Measurements from ENCODE around the gene GMCL1.

Gene GMCL1

GRCh38 chr2:69831354-69831905 lies 2.0 kb downstream of the GMCL1 start:
- in situ Hi-C loops (cut with HindIII; ENCODE audit: low sequenced_read_pairs): no loop called here
- H3K4me3 ChIP-seq (ENCODE audit: low read depth, low read length): no peak overlapping the region
- TF ChIP-seq CTCF (IDR thresholded peaks at IDR 0.05; ENCODE audit: low read depth, low read length): no peak
- peak; percentile 22 for DNase-seq (ENCODE audit: low read depth, low spot score)

GRCh38 chr2:69833752-69834151 lies 4.3 kb downstream of the GMCL1 start:
- TF ChIP-seq CTCF (IDR thresholded peaks at IDR 0.05; ENCODE audit: low read depth, low read length): no peak
- DNase-seq (ENCODE audit: low read depth, low spot score): no peak
- H3K4me3 ChIP-seq (ENCODE audit: low read depth, low read length): no peak overlapping the region
- in situ Hi-C loops (cut with HindIII; ENCODE audit: low sequenced_read_pairs): no loop called here

- no peak for DNase-seq (ENCODE audit: low read depth, low spot score)
- in situ Hi-C loops (cut with HindIII; ENCODE audit: low sequenced_read_pairs): no loop called here
- H3K4me3 ChIP-seq (ENCODE audit: low read depth, low read length): no peak overlapping the region
- no peak for TF ChIP-seq CTCF (IDR thresholded peaks at IDR 0.05; ENCODE audit: low read depth, low read length)
Measured at GRCh38 chr2:69835666-69836065, 6.2 kb downstream of the GMCL1 start.

GRCh38 chr2:69836316-69836715 lies 6.9 kb downstream of the GMCL1 start:
- in situ Hi-C loops (cut with HindIII; ENCODE audit: low sequenced_read_pairs): no loop called here
- no peak for DNase-seq (ENCODE audit: low read depth, low spot score)
- TF ChIP-seq CTCF (IDR thresholded peaks at IDR 0.05; ENCODE audit: low read depth, low read length): no peak
- no peak overlapping the region for H3K4me3 ChIP-seq (ENCODE audit: low read depth, low read length)

- TF ChIP-seq CTCF (IDR thresholded peaks at IDR 0.05; ENCODE audit: low read depth, low read length): no peak
- in situ Hi-C loops (cut with HindIII; ENCODE audit: low sequenced_read_pairs): no loop called here
- no peak for DNase-seq (ENCODE audit: low read depth, low spot score)
- no peak overlapping the region for H3K4me3 ChIP-seq (ENCODE audit: low read depth, low read length)
Measured at GRCh38 chr2:69837533-69837932, 8.1 kb downstream of the GMCL1 start.

GRCh38 chr2:69843993-69844392 lies 14.5 kb downstream of the GMCL1 start:
- in situ Hi-C loops (cut with HindIII; ENCODE audit: low sequenced_read_pairs): no loop called here
- no peak for TF ChIP-seq CTCF (IDR thresholded peaks at IDR 0.05; ENCODE audit: low read depth, low read length)
- H3K4me3 ChIP-seq (ENCODE audit: low read depth, low read length): no peak overlapping the region
- no peak for DNase-seq (ENCODE audit: low read depth, low spot score)

GRCh38 chr2:69844560-69844959 lies 15.1 kb downstream of the GMCL1 start:
- in situ Hi-C loops (cut with HindIII; ENCODE audit: low sequenced_read_pairs): no loop called here
- H3K4me3 ChIP-seq (ENCODE audit: low read depth, low read length): no peak overlapping the region
- DNase-seq (ENCODE audit: low read depth, low spot score): no peak
- TF ChIP-seq CTCF (IDR thresholded peaks at IDR 0.05; ENCODE audit: low read depth, low read length): no peak
